GM19455 (cell line): ENCODE data around the gene TNFAIP6.

Experiments
- ATAC-seq: cut with Tn5 transposase; IDR thresholded peaks from one replicate; pipeline ENCODE4 v1.9.1; 2021; ENCODE audit not compliant: unreplicated experiment

Gene TNFAIP6

GRCh38 chr2:151359768-151360461, 2.5 kb downstream of the TNFAIP6 start:
- no peak for ATAC-seq

GRCh38 chr2:151361674-151362370, 4.4 kb downstream of the TNFAIP6 start:
- ATAC-seq = no peak

GRCh38 chr2:151363709-151364108, 6.3 kb downstream of the TNFAIP6 start:
- ATAC-seq = no peak

- ATAC-seq = no peak
These were observed 10.2 kb downstream of the TNFAIP6 start for GRCh38 chr2:151367571-151367970.

GRCh38 chr2:151374436-151374835, 17.0 kb downstream of the TNFAIP6 start:
- peak; percentile 79 for ATAC-seq

GRCh38 chr2:151379169-151379568, 21.8 kb downstream of the TNFAIP6 start:
- no peak for ATAC-seq

GRCh38 chr2:151380580-151381235, 23.3 kb downstream of the TNFAIP6 start:
- ATAC-seq = no peak

GRCh38 chr2:151381266-151381665, 23.9 kb downstream of the TNFAIP6 start:
- ATAC-seq = no peak

- no peak for ATAC-seq
These were observed 30.6 kb downstream of the TNFAIP6 start for GRCh38 chr2:151388011-151388410.

GRCh38 chr2:151391436-151391835, 34.0 kb downstream of the TNFAIP6 start:
- no peak for ATAC-seq

GRCh38 chr2:151394509-151394908, 37.1 kb downstream of the TNFAIP6 start:
- no peak for ATAC-seq

GRCh38 chr2:151395509-151396374, 38.4 kb downstream of the TNFAIP6 start:
- no peak for ATAC-seq

GRCh38 chr2:151399981-151400380, 42.6 kb downstream of the TNFAIP6 start:
- no peak for ATAC-seq

- no peak for ATAC-seq
These were observed 43.8 kb downstream of the TNFAIP6 start for GRCh38 chr2:151401149-151401548.

- no peak for ATAC-seq
These were observed 46.5 kb downstream of the TNFAIP6 start for GRCh38 chr2:151403914-151404313.

GRCh38 chr2:151405376-151405775, 48.0 kb downstream of the TNFAIP6 start:
- ATAC-seq = no peak

- no peak for ATAC-seq
These were observed 49.9 kb downstream of the TNFAIP6 start for GRCh38 chr2:151407281-151407680.

GRCh38 chr2:151408788-151409600, 51.6 kb downstream of the TNFAIP6 start:
- no peak for ATAC-seq

- peak; percentile 94 for ATAC-seq
These were observed 52.5 kb downstream of the TNFAIP6 start, which contains the start of gene RIF1 for GRCh38 chr2:151409601-151410484. Gene RIF1, plus strand, starts transcription at chr2:151409902. Its CDS starts 522 bp downstream, at chr2:151410424.
